HEK293 (cell line): ENCODE measurements around the gene RPL26.

Experiments used
- HOXA7 ChIP-seq: sonication (generic); formaldehyde crosslinking; IDR thresholded peaks from 2 replicates; pipeline ENCODE4 v1.8.1; 2022; ENCODE audit warnings: missing genetic modification reagents, borderline replicate concordance
- ZNF121 ChIP-seq: fragments of 450-650 bp; formaldehyde crosslinking; IDR thresholded peaks from 2 replicates; pipeline ENCODE4 v1.5.1; 2016; ENCODE audit warnings: missing biosample characterization, missing genetic modification characterization
- ZNF24 ChIP-seq: fragments of 450-650 bp; formaldehyde crosslinking; IDR thresholded peaks from 2 replicates; pipeline ENCODE4 v1.5.1; 2016; ENCODE audit warnings: missing biosample characterization, missing genetic modification characterization
- ZNF624 ChIP-seq: fragments of 450-650 bp; formaldehyde crosslinking; IDR thresholded peaks from 2 replicates; pipeline ENCODE4 v1.5.1; 2017; ENCODE audit warnings: missing biosample characterization, missing genetic modification characterization
- ZNF677 ChIP-seq: fragments of 450-650 bp; IDR thresholded peaks from 2 replicates; pipeline ENCODE4 v1.5.0; 2018; ENCODE audit warnings: missing biosample characterization, mild to moderate bottlenecking, missing genetic modification characterization, moderate library complexity
- TF ChIP-seq, protein P1 (sequence below): fragments of 450-650 bp; formaldehyde crosslinking; IDR thresholded peaks from 2 replicates; pipeline ENCODE4 v1.5.1; 2016; ENCODE audit warnings: missing biosample characterization, missing genetic modification characterization
- TF ChIP-seq, protein P2 (sequence below): sonication (generic); formaldehyde crosslinking; IDR thresholded peaks from 2 replicates; pipeline ENCODE4 v1.8.1; 2022; ENCODE audit warnings: mild to moderate bottlenecking, moderate library complexity, missing genetic modification reagents

DNA sequence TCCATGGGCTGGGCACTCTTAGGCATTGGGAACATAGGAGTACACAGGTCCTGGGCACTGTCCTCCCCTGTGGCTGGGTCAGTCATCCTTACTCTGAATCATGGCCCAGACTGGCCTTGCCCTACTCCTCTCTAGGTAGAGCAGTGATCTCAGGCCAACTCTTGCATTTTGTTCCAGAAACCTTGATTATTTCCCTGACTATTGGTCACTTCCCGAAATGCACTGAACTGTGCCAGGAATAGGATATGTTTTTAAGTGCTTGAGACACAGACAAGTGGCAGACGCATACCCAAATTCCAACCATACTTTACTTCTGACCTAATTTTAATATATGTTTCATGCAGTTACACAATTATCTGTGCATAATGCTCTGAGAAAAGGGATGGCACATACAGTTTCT, 16.8 kb downstream of the RPL26 start:
- TF ChIP-seq ZNF121 (tag by site-specific recombination) (no peak), ZNF624 (tag by site-specific recombination) (no peak), ZNF677 (tag by site-specific recombination) (no peak), HOXA7 (CRISPR knock-in tag) (no peak), ZNF24 (tag by site-specific recombination) (no peak)
- TF ChIP-seq, protein P1, sequence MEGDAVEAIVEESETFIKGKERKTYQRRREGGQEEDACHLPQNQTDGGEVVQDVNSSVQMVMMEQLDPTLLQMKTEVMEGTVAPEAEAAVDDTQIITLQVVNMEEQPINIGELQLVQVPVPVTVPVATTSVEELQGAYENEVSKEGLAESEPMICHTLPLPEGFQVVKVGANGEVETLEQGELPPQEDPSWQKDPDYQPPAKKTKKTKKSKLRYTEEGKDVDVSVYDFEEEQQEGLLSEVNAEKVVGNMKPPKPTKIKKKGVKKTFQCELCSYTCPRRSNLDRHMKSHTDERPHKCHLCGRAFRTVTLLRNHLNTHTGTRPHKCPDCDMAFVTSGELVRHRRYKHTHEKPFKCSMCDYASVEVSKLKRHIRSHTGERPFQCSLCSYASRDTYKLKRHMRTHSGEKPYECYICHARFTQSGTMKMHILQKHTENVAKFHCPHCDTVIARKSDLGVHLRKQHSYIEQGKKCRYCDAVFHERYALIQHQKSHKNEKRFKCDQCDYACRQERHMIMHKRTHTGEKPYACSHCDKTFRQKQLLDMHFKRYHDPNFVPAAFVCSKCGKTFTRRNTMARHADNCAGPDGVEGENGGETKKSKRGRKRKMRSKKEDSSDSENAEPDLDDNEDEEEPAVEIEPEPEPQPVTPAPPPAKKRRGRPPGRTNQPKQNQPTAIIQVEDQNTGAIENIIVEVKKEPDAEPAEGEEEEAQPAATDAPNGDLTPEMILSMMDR (tag by site-specific recombination), result no peak
- TF ChIP-seq, protein P2, sequence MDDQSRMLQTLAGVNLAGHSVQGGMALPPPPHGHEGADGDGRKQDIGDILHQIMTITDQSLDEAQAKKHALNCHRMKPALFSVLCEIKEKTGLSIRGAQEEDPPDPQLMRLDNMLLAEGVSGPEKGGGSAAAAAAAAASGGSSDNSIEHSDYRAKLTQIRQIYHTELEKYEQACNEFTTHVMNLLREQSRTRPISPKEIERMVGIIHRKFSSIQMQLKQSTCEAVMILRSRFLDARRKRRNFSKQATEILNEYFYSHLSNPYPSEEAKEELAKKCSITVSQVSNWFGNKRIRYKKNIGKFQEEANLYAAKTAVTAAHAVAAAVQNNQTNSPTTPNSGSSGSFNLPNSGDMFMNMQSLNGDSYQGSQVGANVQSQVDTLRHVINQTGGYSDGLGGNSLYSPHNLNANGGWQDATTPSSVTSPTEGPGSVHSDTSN (CRISPR knock-in tag), result no peak
